GM18517 (cell line): ENCODE measurements around the gene LRRC4C.

ENCODE experiments used
- ATAC-seq: cut with Tn5 transposase; IDR thresholded peaks from one replicate; pipeline ENCODE4 v1.9.1; 2021; ENCODE audit warnings: mild to moderate bottlenecking, moderate library complexity; ENCODE audit not compliant: unreplicated experiment

LRRC4C gene

GRCh38 chr11:40391679-40392078 lies 1067.8 kb downstream of the LRRC4C start:
- no peak for ATAC-seq

- no peak for ATAC-seq
Observed at GRCh38 chr11:40388097-40388818, 1071.2 kb downstream of the LRRC4C start.

- ATAC-seq, result no peak
Observed at GRCh38 chr11:40387240-40387980, 1072.0 kb downstream of the LRRC4C start.

GRCh38 chr11:40384991-40385390 lies 1074.5 kb downstream of the LRRC4C start:
- ATAC-seq, result no peak

GRCh38 chr11:40381481-40381880 lies 1078.0 kb downstream of the LRRC4C start:
- ATAC-seq, result no peak

GRCh38 chr11:40380835-40381234 lies 1078.6 kb downstream of the LRRC4C start:
- no peak for ATAC-seq

GRCh38 chr11:40376331-40376730 lies 1083.1 kb downstream of the LRRC4C start:
- ATAC-seq, result no peak

- no peak for ATAC-seq
Observed at GRCh38 chr11:40370821-40371616, 1088.4 kb downstream of the LRRC4C start.

GRCh38 chr11:40360206-40360798 lies 1099.2 kb downstream of the LRRC4C start:
- no peak for ATAC-seq

GRCh38 chr11:40354121-40354520 lies 1105.3 kb downstream of the LRRC4C start:
- no peak for ATAC-seq

GRCh38 chr11:40340911-40341310 lies 1118.5 kb downstream of the LRRC4C start:
- no peak for ATAC-seq

- no peak for ATAC-seq
Observed at GRCh38 chr11:40338739-40339138, 1120.7 kb downstream of the LRRC4C start.

GRCh38 chr11:40338062-40338461 lies 1121.4 kb downstream of the LRRC4C start:
- no peak for ATAC-seq

- ATAC-seq, result no peak
Observed at GRCh38 chr11:40337118-40337517, 1122.3 kb downstream of the LRRC4C start.

- ATAC-seq, result no peak
Observed at GRCh38 chr11:40328890-40329614, 1130.4 kb downstream of the LRRC4C start.

- no peak for ATAC-seq
Observed at GRCh38 chr11:40323241-40323640, 1136.2 kb downstream of the LRRC4C start.

GRCh38 chr11:40321537-40321936 lies 1137.9 kb downstream of the LRRC4C start:
- no peak for ATAC-seq

GRCh38 chr11:40316171-40316570 lies 1143.3 kb downstream of the LRRC4C start:
- no peak for ATAC-seq

GRCh38 chr11:40315122-40315521 lies 1144.3 kb downstream of the LRRC4C start:
- ATAC-seq, result no peak

- no peak for ATAC-seq
Observed at GRCh38 chr11:40314327-40314726, 1145.1 kb downstream of the LRRC4C start.
